ENCODE results near the gene CITED1. TPM values are rescaled to one million over a fixed set of nuclear protein-coding genes. Genes with fewer than 3 reads are reported as not detected.

The CITED1 gene
- total and polyA plus RNA-seq, 2 of the 4 experiments (the other 2 are of a cell fraction), result 0.18 to 0.24 TPM

- no peaks in the 10 kb centered on the region; the same call in none of the 2 replicates for H4K20me1 ChIP-seq (ENCODE audit: insufficient read depth, low read length)
- H3K9me1 ChIP-seq (ENCODE audit: insufficient read depth, low read length), result no peaks in the 10 kb centered on the region
- TF ChIP-seq CTCF (conservative IDR thresholded peaks at IDR 0.05; ENCODE audit: low read depth, low read length) (no peak), RFX5 (IDR thresholded peaks at IDR 0.05; ENCODE audit: low read depth, low read length) (no peak), USF2 (IDR thresholded peaks at IDR 0.05; ENCODE audit: low read depth, low read length) (no peak), RAD21 (IDR thresholded peaks at IDR 0.05; ENCODE audit: low read length) (no peak), MAZ (IDR thresholded peaks at IDR 0.05; ENCODE audit: borderline replicate concordance, low read depth, low read length) (no peak), MAFK (IDR thresholded peaks at IDR 0.05; ENCODE audit: low read depth, low read length) (no peak), MXI1 (IDR thresholded peaks at IDR 0.05; ENCODE audit: borderline replicate concordance, low read depth, low read length) (no peak), POLR2A (IDR thresholded peaks at IDR 0.05; ENCODE audit: low read depth, low read length) (no peak), BHLHE40 (IDR thresholded peaks at IDR 0.05; ENCODE audit: low read depth, low read length) (no peak), CEBPB (IDR thresholded peaks at IDR 0.05; ENCODE audit: low read depth, low read length) (no peak), RCOR1 (IDR thresholded peaks at IDR 0.05; ENCODE audit: insufficient replicate concordance, low read length) (no peak), NFE2L2 (IDR thresholded peaks at IDR 0.05; ENCODE audit: low read depth, low read length) (no peak), FOS (IDR thresholded peaks at IDR 0.05; ENCODE audit: low read depth, low read length) (no peak), CHD1 (IDR thresholded peaks at IDR 0.05; ENCODE audit: low read depth, low read length) (no peak)
- no peak overlapping the region for H4K8ac ChIP-seq (ENCODE audit: low read depth in 2 of 2, low read length in 2 of 2)
- ATAC-seq (ENCODE audit: low read depth), result no peak
- no peak overlapping the region for H4K5ac ChIP-seq (ENCODE audit: low read depth, low read length)
- H2BK15ac ChIP-seq (ENCODE audit: low read depth, low read length), result no peak overlapping the region
- H3K56ac ChIP-seq (ENCODE audit: extremely low read depth, insufficient read depth, low read length), result no peak overlapping the region
- no peak overlapping the region for H2BK20ac ChIP-seq (ENCODE audit: low read depth, low read length)
- no peak overlapping the region for H3K27ac ChIP-seq (ENCODE audit: insufficient read depth, low read length)
- no peaks in the 10 kb centered on the region for H3K36me3 ChIP-seq (ENCODE audit: control insufficient read depth, insufficient read depth, low read length)
- no peak overlapping the region for H2AK9ac ChIP-seq (replicated peaks; ENCODE audit: low read depth, low read length, poor library complexity)
- H3K14ac ChIP-seq (replicated peaks; ENCODE audit: low read depth, low read length), result no peak overlapping the region
- H4K91ac ChIP-seq (ENCODE audit: insufficient read depth, low read depth, low read length), result no peak overlapping the region
- BruUV-seq (replicated peaks), result no TSS peak
- H3K27me3 ChIP-seq (ENCODE audit: control insufficient read depth, insufficient read depth, low read length), result peaks cover 73% of the 10 kb centered on the region
- no peaks in the 10 kb centered on the region for H3K9me3 ChIP-seq (ENCODE audit: control insufficient read depth, insufficient read depth, low read length)
- H2AFZ ChIP-seq (replicated peaks; ENCODE audit: low read length, poor library complexity), result no peak overlapping the region
- CTCF ChIA-PET, result interaction anchor here (0.5 kb wide), 1 partner anchor 248 kb away, joined by 3 read pairs; no protein-coding TSS in a partner anchor
- H3K4me2 ChIP-seq (ENCODE audit: low read depth, low read length), result no peak overlapping the region
- peaks cover 4% of the 10 kb centered on the region; the same call in 1 of the 2 replicates for H3K4me1 ChIP-seq (ENCODE audit: control insufficient read depth, insufficient read depth, low read length)
- H3K9ac ChIP-seq (ENCODE audit: low read depth, low read length), result no peak overlapping the region
- H2BK120ac ChIP-seq (ENCODE audit: low read depth, low read length), result no peak overlapping the region
- intact Hi-C loops (cut with micrococcal nuclease) (loop anchor here (5.0 kb wide), 1 partner anchor 234 kb away; no protein-coding TSS in a partner anchor), in situ Hi-C loops (cut with MboI; ENCODE audit: low sequenced_read_pairs) (no loop called here), dilution Hi-C loops (cut with HindIII; ENCODE audit: low sequenced_read_pairs, unreplicated experiment) (no loop called here)
- 17% methylated on average over 3 of the region's 11 CpGs; no CpG with 5 or more reads in 1 of the 2 experiments for WGBS, 2 experiments (ENCODE audit: extremely low coverage in 2 of 2, insufficient read length in 1 of 2)
- H2BK5ac ChIP-seq (ENCODE audit: low read depth, low read length, poor library complexity, severe bottlenecking), result no peak overlapping the region
- no peak overlapping the region for H2AK5ac ChIP-seq (ENCODE audit: low read depth, low read length)
- POLR2A ChIA-PET (ENCODE audit: unreplicated experiment), result no interaction called here
- no peak for DNase-seq
- no peak overlapping the region for H3K4ac ChIP-seq (ENCODE audit: low read depth, low read length)
- no peak overlapping the region for H3K23ac ChIP-seq (ENCODE audit: low read depth, low read length)
- H3K4me3 ChIP-seq (ENCODE audit: insufficient read depth, low read depth, low read length), result no peak overlapping the region
- no peaks in the 10 kb centered on the region for H3K79me1 ChIP-seq (ENCODE audit: low read depth in 1 of 2, low read length in 2 of 2)
- H3K18ac ChIP-seq (ENCODE audit: low read depth, low read length), result no peak overlapping the region
Measured at GRCh38 chrX:72308209-72308565, 2.5 kb upstream of the CITED1 start.
